H1 (cell line): Measurements from ENCODE around the gene COMP.

Source experiments
- BRCA1 ChIP-seq: IDR thresholded peaks from 2 replicates; pipeline ENCODE4 v1.6.1; 2012; ENCODE audit warnings: low read depth, low read length, improper control_type of control experiment
- CEBPB ChIP-seq: IDR thresholded peaks from 2 replicates; pipeline ENCODE4 v1.6.1; 2012; ENCODE audit warnings: low read depth, low read length
- CTCF ChIP-seq, 3 experiments: IDR thresholded peaks; 1 replicate in 2 of 3; 2 replicates in 1 of 3; pipeline versions ENCODE4 v1.5.1 to v1.6.1; 2011; ENCODE audit warnings: low read length in 3 of 3, mild to moderate bottlenecking in 3 of 3, inconsistent platforms in 2 of 3, low read depth in 1 of 3, moderate library complexity in 1 of 3; ENCODE audit not compliant: insufficient read depth in 1 of 3; ENCODE audit errors: control extremely low read depth in 1 of 3
- EP300 ChIP-seq, 2 experiments: IDR thresholded peaks; 1 replicate in 1 of 2; 2 replicates in 1 of 2; pipeline ENCODE4 v1.6.1; 2011 to 2012; ENCODE audit warnings: low read depth in 2 of 2, low read length in 2 of 2, mild to moderate bottlenecking in 2 of 2, borderline replicate concordance in 1 of 2, inconsistent platforms in 1 of 2, moderate library complexity in 1 of 2
- EZH2 ChIP-seq: fragments of 200-600 bp; sonication (generic); IDR thresholded peaks from 2 replicates; pipeline ENCODE4 v1.7.1; 2012; ENCODE audit warnings: low read depth, mild to moderate bottlenecking, moderate library complexity, low read length, inconsistent platforms; ENCODE audit not compliant: severe bottlenecking
- GABPA ChIP-seq: IDR thresholded peaks from 2 replicates; pipeline ENCODE4 v1.6.1; 2011; ENCODE audit warnings: mild to moderate bottlenecking, low read length, moderate library complexity, borderline replicate concordance; ENCODE audit not compliant: insufficient read depth
- POLR2A ChIP-seq, 2 experiments: IDR thresholded peaks; 1 replicate in 1 of 2; 2 replicates in 1 of 2; pipeline ENCODE4 v1.6.1; 2011; ENCODE audit warnings: low read depth in 2 of 2, low read length in 2 of 2, mild to moderate bottlenecking in 2 of 2; ENCODE audit errors: control extremely low read depth in 1 of 2
- POLR2AphosphoS5 ChIP-seq: IDR thresholded peaks from 2 replicates; pipeline ENCODE4 v1.6.1; 2011; ENCODE audit warnings: low read depth, low read length
- RBBP5 ChIP-seq: IDR thresholded peaks from 2 replicates; pipeline ENCODE4 v1.7.1; 2012; ENCODE audit warnings: low read depth, mild to moderate bottlenecking, inconsistent platforms, low read length, moderate library complexity, borderline replicate concordance
- RNF2 ChIP-seq: fragments of 200-900, 300-1000 bp; sonication (generic); IDR thresholded peaks from 2 replicates; pipeline ENCODE4 v1.7.1; 2016; ENCODE audit warnings: borderline replicate concordance, low read depth, mild to moderate bottlenecking, antibody characterized with exemption, low read length; ENCODE audit not compliant: poor library complexity, severe bottlenecking; ENCODE audit errors: missing control alignments
- SAP30 ChIP-seq: fragments of 300-600 bp; sonication (generic); IDR thresholded peaks from 2 replicates; pipeline ENCODE4 v1.7.1; 2012; ENCODE audit warnings: low read length, moderate library complexity, mild to moderate bottlenecking, inconsistent platforms; ENCODE audit not compliant: insufficient read depth, insufficient replicate concordance
- TAF1 ChIP-seq: IDR thresholded peaks from 2 replicates; pipeline ENCODE4 v1.6.1; 2011; ENCODE audit warnings: mild to moderate bottlenecking, low read depth, low read length

GRCh38 chr19:18792661-18793060, 1.6 kb upstream of the COMP start:
- TF ChIP-seq EZH2 (no peak), SAP30 (no peak), RNF2 (no peak), RBBP5 (no peak), CTCF (IDR thresholded peaks at IDR 0.05; ENCODE audit: control extremely low read depth in 1 of 3, insufficient read depth in 1 of 3, low read depth in 1 of 3, low read length in 3 of 3) (no peak), EP300 (IDR thresholded peaks at IDR 0.05; ENCODE audit: borderline replicate concordance in 1 of 2, low read depth in 2 of 2, low read length in 2 of 2) (no peak), POLR2AphosphoS5 (no peak), GABPA (no peak), BRCA1 (no peak), POLR2A (IDR thresholded peaks at IDR 0.05; ENCODE audit: control extremely low read depth in 1 of 2, low read depth in 2 of 2, low read length in 2 of 2) (no peak), TAF1 (no peak), CEBPB (no peak)
